Calu3 (cell line): ENCODE measurements around the gene MMP15. TPM values are rescaled to one million over a fixed set of nuclear protein-coding genes. Genes with fewer than 3 reads are reported as not detected.

Source experiments
- BruUV-seq: library from RNA; stranded (reverse); fragments of 400-500 nt; replicated peaks from 2 replicates; lab custom pipeline; 2021; lab: Mats Ljungman, UMichigan
- CTCF ChIA-PET: fragments of 300-600 bp; sonication (Branson Sonifier 250); formaldehyde crosslinking; loops from one replicate; lab custom pipeline; 2022; ENCODE audit warnings: antibody characterized with exemption; lab: Charles Lee
- DNase-seq: peaks from one replicate; pipeline ENCODE4 v3.0.0; 2022
- H3K27ac Mint-ChIP-seq: one replicate; pipeline ENCODE4 v1.8.0; 2022; ENCODE audit warnings: mixed read lengths; ENCODE audit not compliant: unreplicated experiment
- H3K27me3 Mint-ChIP-seq: one replicate; pipeline ENCODE4 v1.8.0; 2022; ENCODE audit warnings: mixed read lengths; ENCODE audit not compliant: unreplicated experiment
- H3K36me3 Mint-ChIP-seq: one replicate; pipeline ENCODE4 v1.8.0; 2022; ENCODE audit warnings: mild to moderate bottlenecking, moderate library complexity, mixed read lengths; ENCODE audit not compliant: insufficient read depth, unreplicated experiment
- H3K4me1 Mint-ChIP-seq: one replicate; pipeline ENCODE4 v1.8.0; 2022; ENCODE audit warnings: mild to moderate bottlenecking, low read depth, mixed read lengths; ENCODE audit not compliant: unreplicated experiment
- H3K4me3 Mint-ChIP-seq: one replicate; pipeline ENCODE4 v1.8.0; 2022; ENCODE audit warnings: mild to moderate bottlenecking, low read depth, moderate library complexity, mixed read lengths; ENCODE audit not compliant: unreplicated experiment
- H3K9me3 Mint-ChIP-seq: one replicate; pipeline ENCODE4 v1.8.0; 2022; ENCODE audit warnings: low read depth, mixed read lengths; ENCODE audit not compliant: unreplicated experiment
- intact Hi-C: fragments of 100-400 bp; cut with micrococcal nuclease; formaldehyde crosslinking; loops from one replicate; pipeline ENCODE4 v1.10.0; 2022; ENCODE audit not compliant: unreplicated experiment
- total RNA-seq: library from RNA; stranded (reverse); gene quantifications from 2 replicates; pipeline ENCODE4 v1.2.3, GENCODE V29; 2022
- TF ChIP-seq, protein P1 (sequence below): fragments of 200-600 bp; IDR thresholded peaks from one replicate; pipeline ENCODE4 v1.8.0; 2022; ENCODE audit warnings: antibody characterized with exemption; ENCODE audit not compliant: unreplicated experiment

The MMP15 gene
- total RNA-seq, 1 experiment from 2014 or later, result 81.4 TPM

- no peaks in the 10 kb centered on the region for H3K27me3 Mint-ChIP-seq
- CTCF ChIA-PET, result interaction anchor here (0.6 to 0.7 kb wide), 2 partner anchors 202 to 212 kb away, joined by 3 read pairs; no protein-coding TSS in a partner anchor
- H3K9me3 Mint-ChIP-seq, result no peaks in the 10 kb centered on the region
- no TSS peak for BruUV-seq
- no peak overlapping the region for H3K27ac Mint-ChIP-seq
- intact Hi-C loops, result no loop called here
- TF ChIP-seq, protein P1, sequence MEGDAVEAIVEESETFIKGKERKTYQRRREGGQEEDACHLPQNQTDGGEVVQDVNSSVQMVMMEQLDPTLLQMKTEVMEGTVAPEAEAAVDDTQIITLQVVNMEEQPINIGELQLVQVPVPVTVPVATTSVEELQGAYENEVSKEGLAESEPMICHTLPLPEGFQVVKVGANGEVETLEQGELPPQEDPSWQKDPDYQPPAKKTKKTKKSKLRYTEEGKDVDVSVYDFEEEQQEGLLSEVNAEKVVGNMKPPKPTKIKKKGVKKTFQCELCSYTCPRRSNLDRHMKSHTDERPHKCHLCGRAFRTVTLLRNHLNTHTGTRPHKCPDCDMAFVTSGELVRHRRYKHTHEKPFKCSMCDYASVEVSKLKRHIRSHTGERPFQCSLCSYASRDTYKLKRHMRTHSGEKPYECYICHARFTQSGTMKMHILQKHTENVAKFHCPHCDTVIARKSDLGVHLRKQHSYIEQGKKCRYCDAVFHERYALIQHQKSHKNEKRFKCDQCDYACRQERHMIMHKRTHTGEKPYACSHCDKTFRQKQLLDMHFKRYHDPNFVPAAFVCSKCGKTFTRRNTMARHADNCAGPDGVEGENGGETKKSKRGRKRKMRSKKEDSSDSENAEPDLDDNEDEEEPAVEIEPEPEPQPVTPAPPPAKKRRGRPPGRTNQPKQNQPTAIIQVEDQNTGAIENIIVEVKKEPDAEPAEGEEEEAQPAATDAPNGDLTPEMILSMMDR, result no peak
- DNase-seq, result no peak
- no peak overlapping the region for H3K4me3 Mint-ChIP-seq
- peaks cover 38% of the 10 kb centered on the region for H3K36me3 Mint-ChIP-seq
- H3K4me1 Mint-ChIP-seq, result peaks cover 28% of the 10 kb centered on the region
These were observed 29.0 kb upstream of the MMP15 start for GRCh38 chr16:57996406-57997175.

DNA sequence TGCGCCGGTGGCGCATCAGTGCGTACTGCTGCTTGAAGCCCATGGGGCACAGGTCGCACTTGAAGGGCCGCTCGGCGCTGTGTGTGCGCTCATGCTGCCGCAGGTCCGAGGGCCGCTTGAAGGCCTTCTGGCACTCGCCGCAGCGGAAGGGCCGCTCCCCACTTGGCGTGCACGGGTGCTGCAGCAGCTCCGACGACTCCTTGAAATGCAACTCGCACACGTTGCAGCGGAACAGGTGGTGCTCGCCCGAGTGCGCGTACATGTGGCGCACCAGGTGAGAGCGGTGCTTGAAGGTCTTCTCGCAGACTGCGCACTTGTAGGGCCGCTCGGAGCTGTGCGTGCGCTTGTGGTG lies 28.4 kb upstream of the MMP15 start:
- no TSS peak for BruUV-seq
- Mint-ChIP-seq H3K27ac (no peak overlapping the region), H3K9me3 (no peaks in the 10 kb centered on the region), H3K36me3 (peaks cover 42% of the 10 kb centered on the region), H3K27me3 (no peaks in the 10 kb centered on the region), H3K4me3 (no peak overlapping the region), H3K4me1 (peaks cover 31% of the 10 kb centered on the region)
- CTCF ChIA-PET, result no interaction called here
- intact Hi-C loops, result no loop called here
- TF ChIP-seq, protein P1, result no peak
- DNase-seq, result no peak

DNA sequence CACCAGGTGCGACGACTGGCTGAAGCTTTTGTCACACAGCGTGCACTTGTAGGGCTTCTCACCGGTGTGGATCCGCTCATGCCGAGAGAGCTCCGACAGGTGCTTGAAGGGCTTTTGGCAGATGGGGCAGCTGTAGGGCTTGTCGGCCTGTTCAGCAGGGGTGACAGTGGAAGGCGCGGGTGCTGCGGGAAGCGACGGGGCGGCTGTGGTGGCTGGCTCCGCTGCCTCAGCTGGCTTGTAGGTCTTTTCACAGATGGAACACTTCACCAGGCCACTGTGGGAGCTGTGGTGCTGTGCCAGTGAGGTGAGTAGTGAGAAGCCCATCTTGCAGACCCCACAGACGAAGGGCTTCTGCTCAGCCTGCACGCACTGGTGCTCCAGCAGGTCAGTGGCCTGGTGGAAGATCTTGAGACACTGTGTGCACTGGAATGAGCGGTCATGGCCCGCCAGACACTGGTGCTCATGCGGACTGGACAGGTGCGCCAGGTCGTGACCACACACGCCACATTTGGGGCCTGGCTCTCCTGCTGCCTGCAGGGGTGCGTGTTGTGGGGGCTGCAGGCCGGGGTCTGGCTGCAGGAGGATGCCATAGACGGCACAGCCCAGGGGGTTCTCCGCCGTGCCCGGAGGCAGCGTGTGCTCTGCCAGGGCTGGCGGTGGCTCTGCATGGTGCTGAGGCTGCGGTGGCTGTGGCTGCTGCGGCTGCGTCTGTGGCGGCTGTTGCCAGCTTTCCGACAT lies 27.9 kb upstream of the MMP15 start:
- TF ChIP-seq, protein P1, result no peak
- H3K4me3 Mint-ChIP-seq, result peak overlapping the region; percentile 4
- no peaks in the 10 kb centered on the region for H3K27me3 Mint-ChIP-seq
- DNase-seq, result no peak
- CTCF ChIA-PET, result no interaction called here
- H3K4me1 Mint-ChIP-seq, result peaks cover 30% of the 10 kb centered on the region
- peaks cover 43% of the 10 kb centered on the region for H3K36me3 Mint-ChIP-seq
- no peak overlapping the region for H3K27ac Mint-ChIP-seq
- intact Hi-C loops, result no loop called here
- no peaks in the 10 kb centered on the region for H3K9me3 Mint-ChIP-seq
- no TSS peak for BruUV-seq

GRCh38 chr16:57998486-57998885 lies 27.1 kb upstream of the MMP15 start:
- peaks cover 23% of the 10 kb centered on the region for H3K4me1 Mint-ChIP-seq
- peaks cover 49% of the 10 kb centered on the region for H3K36me3 Mint-ChIP-seq
- H3K27me3 Mint-ChIP-seq, result no peaks in the 10 kb centered on the region
- no TSS peak for BruUV-seq
- H3K9me3 Mint-ChIP-seq, result no peaks in the 10 kb centered on the region
- intact Hi-C loops, result no loop called here
- peak overlapping the region; percentile 4 for H3K4me3 Mint-ChIP-seq
- CTCF ChIA-PET, result interaction anchor here (0.6 kb wide), 1 partner anchor 60 kb away, joined by 3 read pairs; no protein-coding TSS in a partner anchor
- DNase-seq, result no peak
- TF ChIP-seq, protein P1, result no peak
- no peak overlapping the region for H3K27ac Mint-ChIP-seq
